Measurements from ENCODE around the gene OSER1. TPM values are rescaled to one million over a fixed set of nuclear protein-coding genes. Genes with fewer than 3 reads are reported as not detected.
"Not testable (repeated sequence)": the region's sequence is repeated elsewhere in the genome, so short reads cannot be mapped to it uniquely, and the experiment has no call there.

Gene OSER1
- total RNA-seq, 6 experiments from 2014 or later: 13.0 to 20.4 (median 17.3) TPM

GRCh38 chr20:44196271-44196670, 14.3 kb downstream of the OSER1 start:
- 62% methylated on average over 3 of the region's 3 CpGs for WGBS (ENCODE audit: insufficient coverage, low coverage, low lambda C conversion rate, missing lambda C conversion rate)
- TF ChIP-seq POLR2A (IDR thresholded peaks at IDR 0.05): no peak
- TF ChIP-seq, protein P1, sequence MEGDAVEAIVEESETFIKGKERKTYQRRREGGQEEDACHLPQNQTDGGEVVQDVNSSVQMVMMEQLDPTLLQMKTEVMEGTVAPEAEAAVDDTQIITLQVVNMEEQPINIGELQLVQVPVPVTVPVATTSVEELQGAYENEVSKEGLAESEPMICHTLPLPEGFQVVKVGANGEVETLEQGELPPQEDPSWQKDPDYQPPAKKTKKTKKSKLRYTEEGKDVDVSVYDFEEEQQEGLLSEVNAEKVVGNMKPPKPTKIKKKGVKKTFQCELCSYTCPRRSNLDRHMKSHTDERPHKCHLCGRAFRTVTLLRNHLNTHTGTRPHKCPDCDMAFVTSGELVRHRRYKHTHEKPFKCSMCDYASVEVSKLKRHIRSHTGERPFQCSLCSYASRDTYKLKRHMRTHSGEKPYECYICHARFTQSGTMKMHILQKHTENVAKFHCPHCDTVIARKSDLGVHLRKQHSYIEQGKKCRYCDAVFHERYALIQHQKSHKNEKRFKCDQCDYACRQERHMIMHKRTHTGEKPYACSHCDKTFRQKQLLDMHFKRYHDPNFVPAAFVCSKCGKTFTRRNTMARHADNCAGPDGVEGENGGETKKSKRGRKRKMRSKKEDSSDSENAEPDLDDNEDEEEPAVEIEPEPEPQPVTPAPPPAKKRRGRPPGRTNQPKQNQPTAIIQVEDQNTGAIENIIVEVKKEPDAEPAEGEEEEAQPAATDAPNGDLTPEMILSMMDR (IDR thresholded peaks at IDR 0.05): no peak

DNA sequence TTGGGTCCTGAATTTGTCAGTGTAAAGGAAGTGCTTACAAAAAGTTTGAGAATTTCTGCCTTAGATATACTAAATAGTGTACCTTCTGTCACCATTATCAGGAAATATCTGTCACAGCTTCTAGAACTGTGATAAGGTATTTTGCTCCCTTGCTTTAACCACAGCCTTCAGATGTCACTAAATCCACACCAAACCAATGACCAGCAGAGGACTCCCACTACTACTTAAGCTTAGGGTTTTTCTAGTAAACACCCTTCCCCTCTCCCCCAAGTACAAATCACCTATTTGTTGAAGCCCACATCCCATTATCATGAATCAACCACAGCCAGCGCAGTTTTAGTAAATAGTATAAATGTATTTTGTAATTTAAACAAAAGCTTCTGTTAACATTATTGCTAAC, 15.0 kb downstream of the OSER1 start:
- DNase-seq: no peak
- Histone ChIP-seq H3K4me1 (no peaks in the 10 kb centered on the region), H3K36me3 (peaks cover 0 to 48% (median 29%) of the 10 kb centered on the region in 4 donors), H3K4me3 (no peak overlapping the region), H3K27ac (no peak overlapping the region), H3K9me3 (no peaks in the 10 kb centered on the region), H3K27me3 (no peaks in the 10 kb centered on the region)
- WGBS (ENCODE audit: insufficient coverage, low coverage, low lambda C conversion rate, missing lambda C conversion rate): 92% methylated on average over 1 of the region's 1 CpG
- intact Hi-C loops (cut with DNase I): no loop called here
- no peak for ATAC-seq
- TF ChIP-seq, protein P1 (IDR thresholded peaks at IDR 0.05): no peak
- no peak for TF ChIP-seq POLR2A (IDR thresholded peaks at IDR 0.05)

More at GRCh38 chr20:44196271-44196670, 14.3 kb downstream of the OSER1 start:
- Histone ChIP-seq H3K36me3 (peaks cover 0 to 54% (median 33%) of the 10 kb centered on the region in 4 donors), H3K9me3 (no peaks in the 10 kb centered on the region), H3K27ac (no peak overlapping the region), H3K27me3 (no peaks in the 10 kb centered on the region), H3K4me1 (no peaks in the 10 kb centered on the region), H3K4me3 (no peak overlapping the region)
- intact Hi-C loops (cut with DNase I): no loop called here
- no peak for ATAC-seq
- no peak for DNase-seq

DNA sequence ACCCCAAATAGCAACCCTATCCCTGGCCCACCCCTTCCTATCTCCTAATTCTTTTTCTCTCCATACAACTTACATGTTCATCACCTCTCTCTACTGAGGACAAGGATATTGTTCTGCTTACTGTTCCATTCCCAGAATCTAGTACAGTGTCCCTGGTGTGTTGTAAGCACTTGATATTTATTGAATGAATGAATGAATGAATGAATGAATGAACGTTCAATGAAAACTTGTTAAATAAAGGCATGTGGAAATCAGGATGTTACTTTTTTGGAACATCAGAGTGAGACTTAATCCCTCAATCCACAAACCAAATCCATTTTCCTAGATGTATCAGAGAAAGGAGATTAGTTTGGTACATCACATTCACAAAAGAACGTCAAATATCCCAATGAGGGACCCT, 16.8 kb downstream of the OSER1 start:
- no peaks in the 10 kb centered on the region for H3K9me3 ChIP-seq
- DNase-seq (no peak), ATAC-seq (no peak)

GRCh38 chr20:44191640-44192039, 18.9 kb downstream of the OSER1 start:
- DNase-seq, H3K4me1 ChIP-seq, H3K27me3 ChIP-seq, H3K36me3 ChIP-seq, H3K9me3 ChIP-seq, ATAC-seq, H3K27ac ChIP-seq, H3K4me3 ChIP-seq: not testable (repeated sequence)
- intact Hi-C loops (cut with DNase I): loop anchor here in 1 of 2 donors (5.0 kb wide), 1 partner anchor 79 kb away; no protein-coding TSS in a partner anchor
- 77% methylated on average over 4 of the region's 5 CpGs for WGBS (ENCODE audit: insufficient coverage, low coverage, low lambda C conversion rate, missing lambda C conversion rate)

More for the DNA sequence above, 16.8 kb downstream of the OSER1 start:
- intact Hi-C loops (cut with DNase I): loop anchor here in 1 of 2 donors (5.0 kb wide), 1 partner anchor 82 kb away; no protein-coding TSS in a partner anchor
- Histone ChIP-seq H3K36me3 (peaks cover 0 to 30% (median 18%) of the 10 kb centered on the region in 4 donors), H3K27me3 (no peaks in the 10 kb centered on the region), H3K27ac (no peak overlapping the region), H3K4me1 (no peaks in the 10 kb centered on the region), H3K4me3 (no peak overlapping the region)
- WGBS (ENCODE audit: insufficient coverage, low coverage, low lambda C conversion rate, missing lambda C conversion rate): 57% methylated on average over 2 of the region's 2 CpGs
- TF ChIP-seq, protein P1 (IDR thresholded peaks at IDR 0.05): no peak
- TF ChIP-seq POLR2A (IDR thresholded peaks at IDR 0.05): no peak

GRCh38 chr20:44190197-44190852, 20.2 kb downstream of the OSER1 start:
- not testable (repeated sequence) for H3K27ac ChIP-seq
- 21% methylated on average over 15 of the region's 15 CpGs for WGBS (ENCODE audit: insufficient coverage, low coverage, low lambda C conversion rate, missing lambda C conversion rate)
- TF ChIP-seq, protein P1 (IDR thresholded peaks at IDR 0.05): peak; percentile 70 to 83 (median 74)

More at GRCh38 chr20:44190197-44190852, 20.2 kb downstream of the OSER1 start:
- DNase-seq, H3K36me3 ChIP-seq, H3K4me1 ChIP-seq, H3K27me3 ChIP-seq, H3K4me3 ChIP-seq, H3K9me3 ChIP-seq: not testable (repeated sequence)
- intact Hi-C loops (cut with DNase I): loop anchor here in 1 of 2 donors (5.0 kb wide), 1 partner anchor 78 kb away; no protein-coding TSS in a partner anchor
- ATAC-seq: peak; percentile 75 to 80 (median 78)

Measured in right lobe of liver (tissue), 6 donors.